ENCODE measurements around the gene GDAP2.

Gene GDAP2

DNA sequence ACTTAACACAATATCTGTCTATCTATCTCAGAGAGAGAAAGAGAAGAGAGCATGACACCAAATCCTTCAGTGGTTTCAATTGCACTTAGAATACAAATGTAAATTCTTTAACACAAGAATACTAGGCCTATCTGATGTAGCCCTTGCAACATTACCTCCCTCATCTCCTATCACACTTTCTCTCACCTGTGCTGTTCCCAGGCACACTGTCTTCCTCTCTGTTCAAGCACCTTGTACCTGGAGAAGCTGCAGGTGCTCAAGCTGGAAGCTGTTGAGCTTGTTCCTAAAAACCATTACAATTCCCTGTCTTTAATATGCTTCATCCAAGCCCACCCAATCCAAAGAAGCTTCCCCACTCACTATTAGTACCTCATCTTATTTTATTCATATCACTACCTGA, 97.0 kb downstream of the GDAP2 start:
- no peak for DNase-seq (ENCODE audit: low read depth)
- H3K4me3 ChIP-seq (ENCODE audit: low read depth, low read length), result no peak overlapping the region
- TF ChIP-seq, protein P1, sequence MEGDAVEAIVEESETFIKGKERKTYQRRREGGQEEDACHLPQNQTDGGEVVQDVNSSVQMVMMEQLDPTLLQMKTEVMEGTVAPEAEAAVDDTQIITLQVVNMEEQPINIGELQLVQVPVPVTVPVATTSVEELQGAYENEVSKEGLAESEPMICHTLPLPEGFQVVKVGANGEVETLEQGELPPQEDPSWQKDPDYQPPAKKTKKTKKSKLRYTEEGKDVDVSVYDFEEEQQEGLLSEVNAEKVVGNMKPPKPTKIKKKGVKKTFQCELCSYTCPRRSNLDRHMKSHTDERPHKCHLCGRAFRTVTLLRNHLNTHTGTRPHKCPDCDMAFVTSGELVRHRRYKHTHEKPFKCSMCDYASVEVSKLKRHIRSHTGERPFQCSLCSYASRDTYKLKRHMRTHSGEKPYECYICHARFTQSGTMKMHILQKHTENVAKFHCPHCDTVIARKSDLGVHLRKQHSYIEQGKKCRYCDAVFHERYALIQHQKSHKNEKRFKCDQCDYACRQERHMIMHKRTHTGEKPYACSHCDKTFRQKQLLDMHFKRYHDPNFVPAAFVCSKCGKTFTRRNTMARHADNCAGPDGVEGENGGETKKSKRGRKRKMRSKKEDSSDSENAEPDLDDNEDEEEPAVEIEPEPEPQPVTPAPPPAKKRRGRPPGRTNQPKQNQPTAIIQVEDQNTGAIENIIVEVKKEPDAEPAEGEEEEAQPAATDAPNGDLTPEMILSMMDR (IDR thresholded peaks at IDR 0.05; ENCODE audit: insufficient read depth, low read depth, low read length, missing control alignments), result no peak

DNA sequence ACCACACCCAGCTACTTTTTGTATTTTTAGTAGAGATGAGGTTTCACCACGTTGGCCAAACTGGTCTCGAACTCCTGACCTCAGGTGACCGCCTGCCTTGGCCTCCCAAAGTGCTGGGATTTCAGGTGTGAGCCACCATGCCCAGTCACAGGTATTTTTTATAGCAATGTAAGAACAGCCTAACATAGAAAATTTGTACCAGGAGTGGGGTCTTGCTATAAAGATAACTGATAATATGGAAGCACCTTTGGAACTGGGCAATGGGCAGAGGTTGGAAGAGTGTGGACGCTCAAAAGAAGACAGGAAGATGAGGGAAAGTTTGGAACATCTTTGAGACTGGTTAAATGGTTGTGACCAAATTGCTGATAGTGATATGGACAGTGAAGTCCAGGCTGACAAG, 99.2 kb downstream of the GDAP2 start:
- no peak overlapping the region for H3K4me3 ChIP-seq (ENCODE audit: low read depth, low read length)
- no peak for DNase-seq (ENCODE audit: low read depth)
- TF ChIP-seq, protein P1 (IDR thresholded peaks at IDR 0.05; ENCODE audit: insufficient read depth, low read depth, low read length, missing control alignments), result no peak

DNA sequence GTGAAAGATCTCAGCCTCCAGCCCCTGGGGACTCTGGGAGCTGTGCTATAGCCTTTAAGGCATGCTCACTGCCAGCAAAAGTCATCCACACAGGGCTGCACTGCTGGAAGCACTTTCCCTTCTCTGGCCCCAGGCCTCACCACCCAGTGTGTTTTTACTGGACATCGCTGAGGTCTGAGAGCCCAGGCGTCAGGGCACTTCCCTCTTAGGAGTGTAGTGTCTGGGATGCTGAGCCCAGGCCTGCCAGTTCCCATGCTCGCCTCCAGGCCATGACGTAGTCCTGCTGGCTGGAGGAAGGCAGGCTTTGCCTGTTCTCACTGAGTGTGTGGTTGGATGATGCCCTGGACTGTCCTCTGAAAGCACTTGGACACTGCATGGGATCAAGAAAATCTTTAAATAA, 101.2 kb downstream of the GDAP2 start:
- no peak for DNase-seq (ENCODE audit: low read depth)
- no peak overlapping the region for H3K4me3 ChIP-seq (ENCODE audit: low read depth, low read length)
- TF ChIP-seq, protein P1 (IDR thresholded peaks at IDR 0.05; ENCODE audit: insufficient read depth, low read depth, low read length, missing control alignments), result no peak

DNA sequence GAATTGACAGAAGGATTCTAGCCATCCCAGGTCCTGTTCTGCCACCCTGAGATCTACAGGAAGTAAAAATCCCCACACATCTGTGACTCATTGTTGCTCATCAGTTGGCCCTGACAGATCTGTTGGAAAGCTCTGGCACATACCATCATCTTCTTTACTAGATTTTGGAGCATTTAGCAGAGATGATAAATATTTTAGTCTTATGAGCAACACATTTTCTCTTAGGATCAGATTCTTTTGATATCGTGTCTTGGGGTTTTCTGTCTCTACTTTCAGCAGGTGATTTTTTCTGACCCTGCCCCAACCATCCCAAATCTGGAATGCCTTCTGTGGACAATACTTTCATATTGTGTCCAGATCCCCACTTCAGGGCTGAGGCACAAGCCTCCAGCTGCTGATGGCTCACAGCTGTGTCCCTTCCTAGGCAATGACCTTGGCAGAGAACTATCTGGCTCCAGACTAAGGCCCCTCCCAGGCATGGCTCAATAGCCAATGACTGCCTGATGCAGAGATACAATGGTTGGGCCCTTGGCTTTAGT, 102.8 kb downstream of the GDAP2 start:
- DNase-seq (ENCODE audit: low read depth), result no peak
- no peak overlapping the region for H3K4me3 ChIP-seq (ENCODE audit: low read depth, low read length)
- TF ChIP-seq, protein P1 (IDR thresholded peaks at IDR 0.05; ENCODE audit: insufficient read depth, low read depth, low read length, missing control alignments), result no peak

DNA sequence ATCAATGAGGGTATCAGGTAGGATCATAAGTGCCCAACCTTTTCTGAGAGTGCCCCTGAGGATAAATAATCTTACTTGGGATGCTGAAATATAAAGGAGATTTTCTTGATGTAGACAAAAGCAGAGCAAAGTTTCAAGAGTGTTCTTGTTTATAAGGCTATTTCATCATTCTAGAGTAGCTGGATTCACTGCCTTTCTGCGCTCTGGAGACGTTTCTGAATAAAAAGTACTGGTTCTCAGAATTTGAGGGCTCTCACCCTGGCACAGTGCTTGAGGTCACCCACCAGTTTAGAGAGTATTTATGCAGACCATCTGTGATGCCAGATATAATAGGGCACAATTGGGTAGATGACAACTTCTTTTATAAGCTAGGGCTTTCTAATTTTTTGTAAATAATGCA, 103.3 kb downstream of the GDAP2 start:
- TF ChIP-seq, protein P1 (IDR thresholded peaks at IDR 0.05; ENCODE audit: insufficient read depth, low read depth, low read length, missing control alignments), result no peak
- no peak for DNase-seq (ENCODE audit: low read depth)
- no peak overlapping the region for H3K4me3 ChIP-seq (ENCODE audit: low read depth, low read length)

DNA sequence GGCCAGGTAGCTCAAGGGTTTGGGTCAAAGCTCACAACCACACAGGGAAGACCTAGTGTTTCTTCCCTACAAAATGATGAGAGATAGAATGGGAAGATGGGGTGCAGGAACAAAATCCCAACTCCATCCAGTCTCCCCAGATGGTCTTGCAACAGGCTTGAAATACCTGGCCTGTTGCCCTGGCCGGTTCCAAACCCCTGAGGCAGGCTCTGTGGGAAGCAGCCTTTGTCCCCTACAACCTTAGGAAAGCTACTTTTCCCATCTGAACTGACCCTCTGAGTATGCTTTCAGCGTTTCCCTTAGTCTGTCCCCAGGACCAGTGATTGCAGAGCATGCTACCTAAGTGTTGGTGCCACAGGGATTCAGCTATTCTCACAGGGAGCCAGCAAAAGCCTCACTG, 104.0 kb downstream of the GDAP2 start:
- H3K4me3 ChIP-seq (ENCODE audit: low read depth, low read length), result no peak overlapping the region
- TF ChIP-seq, protein P1 (IDR thresholded peaks at IDR 0.05; ENCODE audit: insufficient read depth, low read depth, low read length, missing control alignments), result no peak
- DNase-seq (ENCODE audit: low read depth), result no peak

DNA sequence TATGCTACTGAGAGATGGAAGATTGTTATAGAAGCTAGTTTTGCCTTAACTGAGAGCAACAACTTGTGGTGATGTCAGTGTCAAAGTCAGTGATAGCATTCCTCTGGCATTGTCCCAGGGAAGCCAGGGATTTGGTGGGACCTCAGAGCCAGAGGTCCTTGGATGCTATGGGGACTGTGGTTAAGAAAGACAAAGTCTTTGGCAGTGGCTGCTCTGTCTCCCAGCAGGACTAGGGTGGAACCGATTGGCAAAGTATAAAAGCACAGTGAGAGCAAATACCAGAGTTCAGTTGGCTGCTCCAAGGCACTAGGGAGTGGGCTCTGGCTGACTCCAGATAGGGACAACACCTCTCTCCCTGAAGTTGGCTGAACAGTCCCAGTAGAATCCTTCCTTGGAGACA, 104.8 kb downstream of the GDAP2 start:
- no peak for DNase-seq (ENCODE audit: low read depth)
- H3K4me3 ChIP-seq (ENCODE audit: low read depth, low read length), result no peak overlapping the region
- TF ChIP-seq, protein P1 (IDR thresholded peaks at IDR 0.05; ENCODE audit: insufficient read depth, low read depth, low read length, missing control alignments), result no peak

All from GM12865 (cell line).